RWPE1 (cell line): ENCODE results near the gene FASTKD2.

Experiments used
- CTCF ChIA-PET: fragments of 350-600 bp; sonication (Branson Sonifier 250); formaldehyde crosslinking; extraction: SDS; loops from one replicate; lab custom pipeline; 2021; lab: Yijun Ruan, JAX
- POLR2A ChIA-PET: fragments of 400-600 bp; formaldehyde crosslinking; extraction: SDS; loops from one replicate; lab custom pipeline; 2020; ENCODE audit warnings: antibody characterized with exemption; ENCODE audit not compliant: low non-redundant PET; lab: Yijun Ruan, JAX
- DNase-seq: peaks from one replicate; pipeline ENCODE4 v3.0.0; 2012; ENCODE audit warnings: low spot score
- H3K27ac ChIP-seq: fragments of 450-650 bp; 2 replicates; pipeline ENCODE4 v1.5.1; 2017
- CTCF ChIP-seq: fragments of 450-650 bp; conservative IDR thresholded peaks from 2 replicates; pipeline ENCODE4 v1.5.1; 2017; ENCODE audit warnings: low read depth, mild to moderate bottlenecking

The FASTKD2 gene

GRCh38 chr2:206728277-206729199 is 36.9 kb upstream of the FASTKD2 start:
- H3K27ac ChIP-seq = no peak overlapping the region
- DNase-seq = peak; percentile 32
- CTCF ChIA-PET = no interaction called here
- no peak for TF ChIP-seq CTCF
- POLR2A ChIA-PET = no interaction called here

GRCh38 chr2:206733341-206733740 is 32.1 kb upstream of the FASTKD2 start:
- no peak overlapping the region for H3K27ac ChIP-seq
- DNase-seq = no peak
- no peak for TF ChIP-seq CTCF
- POLR2A ChIA-PET = no interaction called here
- CTCF ChIA-PET = no interaction called here

- no peak for DNase-seq
- ChIA-PET CTCF (interaction anchor here (0.6 kb wide), 1 partner anchor 1524 kb away, joined by 3 read pairs; no protein-coding TSS in a partner anchor), POLR2A (no interaction called here)
- no peak for TF ChIP-seq CTCF
- no peak overlapping the region for H3K27ac ChIP-seq
Measured at GRCh38 chr2:206736935-206737334, 28.5 kb upstream of the FASTKD2 start.

GRCh38 chr2:206739271-206739670 is 26.1 kb upstream of the FASTKD2 start:
- DNase-seq = no peak
- H3K27ac ChIP-seq = no peak overlapping the region
- ChIA-PET CTCF (interaction anchor here (0.6 kb wide), 1 partner anchor 24 kb away, joined by 3 read pairs; no protein-coding TSS in a partner anchor), POLR2A (no interaction called here)
- TF ChIP-seq CTCF = no peak

- DNase-seq = no peak
- POLR2A ChIA-PET = no interaction called here
- CTCF ChIA-PET = no interaction called here
- no peak overlapping the region for H3K27ac ChIP-seq
- no peak for TF ChIP-seq CTCF
Measured at GRCh38 chr2:206740800-206741199, 24.6 kb upstream of the FASTKD2 start.

- ChIA-PET CTCF (no interaction called here), POLR2A (no interaction called here)
- TF ChIP-seq CTCF = no peak
- DNase-seq = no peak
- no peak overlapping the region for H3K27ac ChIP-seq
Measured at GRCh38 chr2:206756816-206757215, 8.6 kb upstream of the FASTKD2 start.
